AG04450 (cell line): ENCODE measurements around the gene TIGD3. TPM values are rescaled to one million over a fixed set of nuclear protein-coding genes. Genes with fewer than 3 reads are reported as not detected.

Experiments used
- CTCF ChIA-PET: fragments of 300-600, 350-600 bp; formaldehyde crosslinking; extraction: SDS; loops from one replicate; lab custom pipeline; 2022; ENCODE audit warnings: antibody characterized with exemption, inconsistent platforms; lab: Charles Lee
- POLR2A ChIA-PET: fragments of 350-600 bp; formaldehyde crosslinking; extraction: SDS; loops from one replicate; lab custom pipeline; 2021; ENCODE audit warnings: antibody characterized with exemption, inconsistent platforms; lab: Yijun Ruan, JAX
- DNase-seq: peaks from one replicate; pipeline ENCODE4 v3.0.0-alpha.2; 2011; ENCODE audit warnings: low read depth, low spot score
- H3K27ac ChIP-seq: one replicate; pipeline ENCODE4 v1.5.1; 2012; ENCODE audit warnings: low read depth, low read length, control low read depth
- H3K27me3 ChIP-seq: one replicate; pipeline ENCODE4 v1.6.0; 2012; ENCODE audit warnings: low read length; ENCODE audit not compliant: control insufficient read depth, insufficient read depth
- H3K4me3 ChIP-seq: 2 replicates; pipeline ENCODE4 v1.5.1; 2011; ENCODE audit warnings: mild to moderate bottlenecking, low read depth, low read length, control low read depth
- H3K9me3 ChIP-seq: 2 replicates; pipeline ENCODE4 v1.5.1; 2012; ENCODE audit warnings: low read length; ENCODE audit not compliant: control insufficient read depth, insufficient read depth
- polyA plus RNA-seq: library from polyadenylated mRNA; depleted of rRNA; stranded (reverse); fragments of >200 nt; gene quantifications from 2 replicates; pipeline ENCODE4 v1.2.3, GENCODE V29; 2011
- TF ChIP-seq, protein P1 (sequence below): IDR thresholded peaks from 2 replicates; pipeline ENCODE4 v1.5.1; 2011; ENCODE audit warnings: low read depth, low read length, control low read depth, inconsistent platforms

The TIGD3 gene
- polyA plus RNA-seq, 1 experiment = 0.07 TPM

DNA sequence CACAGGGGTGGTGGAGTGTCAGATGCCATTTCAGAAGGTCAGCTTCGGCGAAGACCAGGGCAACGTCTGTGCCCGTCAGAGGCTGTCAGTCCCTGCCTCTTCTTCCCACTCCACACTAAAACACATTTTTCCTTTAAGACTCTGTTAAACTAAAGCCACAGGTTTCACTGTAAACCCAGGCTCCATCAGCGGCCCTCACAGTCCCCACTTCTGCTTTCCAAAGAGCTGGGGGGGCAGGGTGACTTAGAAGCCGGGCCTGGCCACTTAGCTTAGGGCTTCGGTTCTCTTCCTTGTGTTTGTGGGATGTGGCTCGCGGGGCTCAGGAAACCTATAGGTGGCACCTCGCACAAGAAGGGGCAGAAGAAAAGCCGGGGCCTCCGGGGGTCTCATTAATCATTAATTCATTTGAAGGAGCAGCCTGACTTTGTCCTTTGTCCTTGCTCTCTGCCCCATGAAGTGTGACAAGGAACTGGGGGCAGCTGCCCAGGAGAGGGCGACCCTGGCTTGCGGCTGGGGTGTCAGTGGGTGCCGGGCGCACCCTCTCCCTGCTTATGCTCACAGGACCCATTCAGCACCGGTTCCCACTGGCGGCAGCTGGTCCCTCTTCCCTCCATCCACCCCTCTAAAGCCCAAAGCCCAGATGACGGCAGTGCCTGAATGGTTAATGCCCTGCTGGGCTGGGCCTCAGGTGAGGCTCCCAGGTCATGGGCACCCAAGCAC is 23.8 kb downstream of the TIGD3 start:
- TF ChIP-seq, protein P1, sequence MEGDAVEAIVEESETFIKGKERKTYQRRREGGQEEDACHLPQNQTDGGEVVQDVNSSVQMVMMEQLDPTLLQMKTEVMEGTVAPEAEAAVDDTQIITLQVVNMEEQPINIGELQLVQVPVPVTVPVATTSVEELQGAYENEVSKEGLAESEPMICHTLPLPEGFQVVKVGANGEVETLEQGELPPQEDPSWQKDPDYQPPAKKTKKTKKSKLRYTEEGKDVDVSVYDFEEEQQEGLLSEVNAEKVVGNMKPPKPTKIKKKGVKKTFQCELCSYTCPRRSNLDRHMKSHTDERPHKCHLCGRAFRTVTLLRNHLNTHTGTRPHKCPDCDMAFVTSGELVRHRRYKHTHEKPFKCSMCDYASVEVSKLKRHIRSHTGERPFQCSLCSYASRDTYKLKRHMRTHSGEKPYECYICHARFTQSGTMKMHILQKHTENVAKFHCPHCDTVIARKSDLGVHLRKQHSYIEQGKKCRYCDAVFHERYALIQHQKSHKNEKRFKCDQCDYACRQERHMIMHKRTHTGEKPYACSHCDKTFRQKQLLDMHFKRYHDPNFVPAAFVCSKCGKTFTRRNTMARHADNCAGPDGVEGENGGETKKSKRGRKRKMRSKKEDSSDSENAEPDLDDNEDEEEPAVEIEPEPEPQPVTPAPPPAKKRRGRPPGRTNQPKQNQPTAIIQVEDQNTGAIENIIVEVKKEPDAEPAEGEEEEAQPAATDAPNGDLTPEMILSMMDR = no peak
- H3K27me3 ChIP-seq = no peaks in the 10 kb centered on the region
- ChIA-PET CTCF (interaction anchor here (1.6 kb wide), 1 partner anchor 38 kb away, joined by 5 read pairs; no protein-coding TSS in a partner anchor), POLR2A (interaction anchor here (0.8 to 1.3 kb wide), 2 partner anchors 45 to 130 kb away, joined by 3 to 4 read pairs; no protein-coding TSS in a partner anchor)
- no peak for DNase-seq
- no peak overlapping the region for H3K4me3 ChIP-seq
- no peaks in the 10 kb centered on the region for H3K9me3 ChIP-seq
- no peak overlapping the region for H3K27ac ChIP-seq

DNA sequence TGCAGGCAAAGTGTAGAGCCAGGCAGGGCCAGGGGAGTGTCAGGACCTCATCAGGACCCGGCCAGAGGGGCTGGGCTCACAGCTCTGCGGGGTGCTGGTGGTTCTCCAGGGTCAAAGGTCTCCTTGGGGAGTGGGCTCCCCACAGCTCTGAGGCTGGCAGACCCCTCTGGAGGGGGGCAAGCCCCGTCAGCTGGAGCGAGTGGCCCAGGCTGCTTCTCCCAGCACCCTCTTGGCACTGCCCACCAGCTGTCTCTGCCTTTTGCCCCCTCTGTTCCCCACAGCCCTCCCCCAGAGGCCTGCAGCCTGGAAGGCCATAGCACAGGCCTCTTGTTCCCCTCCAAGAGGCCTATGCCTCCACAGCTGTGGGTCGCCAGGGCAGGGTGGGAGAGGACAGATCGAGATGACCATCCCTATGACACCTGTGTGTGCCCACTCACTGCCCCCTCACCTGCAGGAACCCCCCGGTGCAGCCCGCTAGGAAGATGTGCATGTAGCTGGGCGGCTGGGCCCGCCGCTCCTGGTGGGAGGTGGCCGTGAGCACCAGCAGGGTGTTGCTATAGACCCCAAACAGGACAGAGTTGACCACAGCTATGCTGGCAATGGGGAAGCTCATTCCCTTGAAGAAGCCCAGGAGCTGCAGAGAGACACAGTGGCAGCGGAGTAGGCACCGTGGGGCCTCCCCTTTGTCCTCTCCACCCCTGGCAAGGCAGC is 24.5 kb downstream of the TIGD3 start:
- no peaks in the 10 kb centered on the region for H3K9me3 ChIP-seq
- DNase-seq = no peak
- POLR2A ChIA-PET = interaction anchor here (1.3 to 5.2 kb wide), 2 partner anchors 44 to 129 kb away, joined by 4 to 50 read pairs; partner anchors contain the start of gene NEAT1
- no peaks in the 10 kb centered on the region for H3K27me3 ChIP-seq
- H3K27ac ChIP-seq = no peak overlapping the region
- CTCF ChIA-PET = interaction anchor here (1.6 kb wide), 1 partner anchor 37 kb away, joined by 5 read pairs; no protein-coding TSS in a partner anchor
- H3K4me3 ChIP-seq = no peak overlapping the region
- TF ChIP-seq, protein P1 = no peak

DNA sequence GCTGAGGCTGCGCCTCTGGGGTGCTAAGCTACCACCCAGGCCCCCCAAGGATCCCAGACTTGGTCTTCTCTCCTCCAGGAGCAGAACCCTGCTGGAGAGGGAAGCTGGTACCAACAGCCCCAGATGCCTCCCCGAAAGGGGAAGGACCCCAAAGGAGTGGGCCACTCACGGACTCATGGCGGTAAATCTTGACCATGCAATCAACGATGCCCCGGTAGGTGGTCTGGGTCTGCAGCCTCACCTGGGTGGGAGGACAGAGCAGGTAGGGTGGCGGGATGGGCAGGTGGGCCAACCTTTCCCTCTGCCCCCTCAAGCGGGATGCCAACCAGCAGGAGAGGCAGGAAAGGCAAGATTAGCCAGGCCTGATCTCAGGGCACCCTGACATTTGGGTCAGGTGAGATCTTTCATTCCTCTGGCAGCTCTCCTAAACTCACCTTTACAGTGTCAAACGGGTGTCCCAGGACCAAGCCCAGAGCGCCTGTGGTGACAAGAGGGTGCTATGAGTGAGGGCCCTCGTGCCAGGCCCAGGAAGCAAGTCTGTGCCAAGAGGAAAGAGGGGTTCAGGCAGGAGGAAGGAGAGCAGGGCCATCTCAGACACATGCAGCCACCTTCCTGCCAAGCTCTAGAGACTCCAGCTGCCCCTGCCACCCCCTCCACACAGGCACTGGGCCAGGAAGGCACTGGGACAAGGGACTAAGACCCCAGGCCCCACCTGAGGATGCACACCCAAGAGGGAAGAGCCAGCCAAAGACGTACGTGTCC is 25.3 kb downstream of the TIGD3 start:
- Histone ChIP-seq H3K9me3 (no peaks in the 10 kb centered on the region), H3K27me3 (no peaks in the 10 kb centered on the region), H3K27ac (no peak overlapping the region), H3K4me3 (no peak overlapping the region)
- POLR2A ChIA-PET = interaction anchor here (1.3 to 5.2 kb wide), 2 partner anchors 43 to 128 kb away, joined by 4 to 50 read pairs; partner anchors contain the start of gene NEAT1
- no peak for DNase-seq
- CTCF ChIA-PET = no interaction called here
- TF ChIP-seq, protein P1 = no peak

DNA sequence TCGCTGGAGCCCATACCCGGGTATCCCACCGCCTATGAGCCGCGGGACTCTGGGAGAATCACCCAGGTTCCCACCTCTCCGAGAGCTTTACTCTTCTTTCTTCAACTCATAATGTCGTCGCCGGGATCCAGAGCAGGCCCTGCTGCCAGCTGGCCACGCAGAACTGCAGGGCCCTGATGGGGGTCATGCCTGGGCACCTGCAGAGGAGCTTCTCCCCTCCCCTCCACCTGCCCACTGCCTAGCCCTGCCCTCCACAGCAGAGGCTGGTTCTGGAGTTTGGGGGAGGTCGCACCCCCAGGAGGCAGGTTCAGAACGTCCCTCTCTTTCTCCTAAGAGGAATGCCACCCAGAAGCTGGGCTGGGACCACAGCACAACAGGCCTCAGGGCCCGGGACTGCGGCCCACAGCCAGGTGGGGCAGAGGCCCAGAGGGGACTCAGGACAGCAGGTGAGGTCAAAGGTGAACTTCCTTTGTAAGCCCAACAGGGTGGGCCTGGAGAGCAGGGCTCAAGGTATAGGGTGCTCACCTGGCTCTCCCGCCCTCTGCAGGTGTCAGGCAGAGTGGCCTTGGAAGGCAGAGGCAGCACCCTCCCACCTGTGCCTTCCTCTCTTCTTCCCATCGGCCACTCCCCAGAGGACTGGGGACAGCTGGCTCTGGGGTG is 26.0 kb downstream of the TIGD3 start:
- CTCF ChIA-PET = no interaction called here
- H3K9me3 ChIP-seq = no peaks in the 10 kb centered on the region
- H3K27me3 ChIP-seq = no peaks in the 10 kb centered on the region
- POLR2A ChIA-PET = interaction anchor here (5.2 kb wide), 1 partner anchor 42 kb away, joined by 50 read pairs; the partner anchor contains the start of gene NEAT1
- TF ChIP-seq, protein P1 = no peak
- no peak overlapping the region for H3K4me3 ChIP-seq
- no peak overlapping the region for H3K27ac ChIP-seq
- DNase-seq = no peak
